Glomerular visceral epithelial cell (primary cell): ENCODE data around the gene RGMA.

Source experiments
- DNase-seq: peaks from one replicate; pipeline ENCODE4 v3.0.0-alpha.2; 2016; ENCODE audit errors: extremely low spot score

The RGMA gene

GRCh38 chr15:93088981-93089726, at the start of gene RGMA:
Gene RGMA, minus strand, starts transcription at chr15:93089211. Its CDS starts 279 bp downstream, at chr15:93088932.
- DNase-seq, result no peak

GRCh38 chr15:93136606-93137005, 47.6 kb upstream of the RGMA start:
- no peak for DNase-seq

GRCh38 chr15:93135997-93136397, 47.0 kb upstream of the RGMA start:
- no peak for DNase-seq

- DNase-seq, result no peak
These were observed 46.4 kb upstream of the RGMA start for GRCh38 chr15:93135459-93135858.

GRCh38 chr15:93131485-93132095, 42.6 kb upstream of the RGMA start:
- DNase-seq, result no peak

GRCh38 chr15:93129702-93130488, 40.9 kb upstream of the RGMA start:
- DNase-seq, result no peak

- DNase-seq, result no peak
These were observed 38.3 kb upstream of the RGMA start for GRCh38 chr15:93127286-93127685.

GRCh38 chr15:93126599-93126998, 37.6 kb upstream of the RGMA start:
- no peak for DNase-seq

- DNase-seq, result no peak
These were observed 37.1 kb upstream of the RGMA start for GRCh38 chr15:93126148-93126547.

GRCh38 chr15:93124126-93124525, 35.1 kb upstream of the RGMA start:
- no peak for DNase-seq

GRCh38 chr15:93121973-93122910, 33.2 kb upstream of the RGMA start:
- DNase-seq, result no peak

GRCh38 chr15:93121107-93121506, 32.1 kb upstream of the RGMA start:
- DNase-seq, result no peak

- no peak for DNase-seq
These were observed 29.9 kb upstream of the RGMA start for GRCh38 chr15:93118904-93119303.

- DNase-seq, result no peak
These were observed 22.4 kb upstream of the RGMA start for GRCh38 chr15:93111451-93111850.

- no peak for DNase-seq
These were observed 21.6 kb upstream of the RGMA start for GRCh38 chr15:93110502-93111040.

- DNase-seq, result no peak
These were observed 20.5 kb upstream of the RGMA start for GRCh38 chr15:93109336-93110102.

- DNase-seq, result no peak
These were observed 18.6 kb upstream of the RGMA start for GRCh38 chr15:93107646-93108045.

- no peak for DNase-seq
These were observed 16.5 kb upstream of the RGMA start for GRCh38 chr15:93105485-93105884.

- no peak for DNase-seq
These were observed 14.8 kb upstream of the RGMA start for GRCh38 chr15:93103823-93104222.

- DNase-seq, result no peak
These were observed 13.2 kb upstream of the RGMA start for GRCh38 chr15:93102211-93102610.

- DNase-seq, result no peak
These were observed 4.8 kb upstream of the RGMA start for GRCh38 chr15:93093765-93094164.
